ENCODE results near the gene PNO1. TPM values are rescaled to one million over a fixed set of nuclear protein-coding genes. Genes with fewer than 3 reads are reported as not detected.

Gene PNO1
- total RNA-seq, 1 experiment from 2014 or later = 35.0 TPM

DNA sequence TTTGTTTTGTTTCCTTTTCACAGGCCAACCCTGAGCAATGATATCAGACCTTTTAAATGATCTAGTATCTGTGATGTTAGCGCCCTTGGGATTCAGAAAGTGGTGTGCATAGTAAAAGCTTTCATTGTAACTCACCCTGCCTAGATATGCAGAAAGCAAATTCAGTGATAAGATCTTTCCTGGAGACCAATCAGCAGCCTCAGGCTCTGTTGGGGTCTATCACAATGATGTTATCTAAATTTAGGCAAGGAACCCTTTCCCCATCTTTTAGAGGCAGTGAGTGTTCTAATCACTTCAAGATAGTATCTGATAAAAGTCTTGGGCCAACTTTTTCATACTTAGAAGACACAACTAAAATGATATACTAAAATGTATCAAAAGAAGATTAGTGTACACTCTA is 23.6 kb upstream of the PNO1 start:
- Mint-ChIP-seq H3K4me3 (ENCODE audit: unreplicated experiment) (no peak overlapping the region), H3K27me3 (ENCODE audit: insufficient read depth, unreplicated experiment) (no peaks in the 10 kb centered on the region), H3K27ac (ENCODE audit: low read depth, unreplicated experiment) (no peak overlapping the region), H3K9me3 (ENCODE audit: unreplicated experiment) (no peaks in the 10 kb centered on the region), H3K4me1 (ENCODE audit: insufficient read depth, unreplicated experiment) (no peaks in the 10 kb centered on the region), H3K36me3 (ENCODE audit: insufficient read depth, unreplicated experiment) (peaks cover 42% of the 10 kb centered on the region)
- POLR2A ChIA-PET = interaction anchor here (1.0 kb wide), 1 partner anchor 118 kb away, joined by 3 read pairs; the partner anchor contains the start of gene PPP3R1
- CTCF ChIA-PET = interaction anchor here (0.8 to 1.0 kb wide), 2 partner anchors 11 to 858 kb away, joined by 3 to 4 read pairs; no protein-coding TSS in a partner anchor
- TF ChIP-seq, protein P1, sequence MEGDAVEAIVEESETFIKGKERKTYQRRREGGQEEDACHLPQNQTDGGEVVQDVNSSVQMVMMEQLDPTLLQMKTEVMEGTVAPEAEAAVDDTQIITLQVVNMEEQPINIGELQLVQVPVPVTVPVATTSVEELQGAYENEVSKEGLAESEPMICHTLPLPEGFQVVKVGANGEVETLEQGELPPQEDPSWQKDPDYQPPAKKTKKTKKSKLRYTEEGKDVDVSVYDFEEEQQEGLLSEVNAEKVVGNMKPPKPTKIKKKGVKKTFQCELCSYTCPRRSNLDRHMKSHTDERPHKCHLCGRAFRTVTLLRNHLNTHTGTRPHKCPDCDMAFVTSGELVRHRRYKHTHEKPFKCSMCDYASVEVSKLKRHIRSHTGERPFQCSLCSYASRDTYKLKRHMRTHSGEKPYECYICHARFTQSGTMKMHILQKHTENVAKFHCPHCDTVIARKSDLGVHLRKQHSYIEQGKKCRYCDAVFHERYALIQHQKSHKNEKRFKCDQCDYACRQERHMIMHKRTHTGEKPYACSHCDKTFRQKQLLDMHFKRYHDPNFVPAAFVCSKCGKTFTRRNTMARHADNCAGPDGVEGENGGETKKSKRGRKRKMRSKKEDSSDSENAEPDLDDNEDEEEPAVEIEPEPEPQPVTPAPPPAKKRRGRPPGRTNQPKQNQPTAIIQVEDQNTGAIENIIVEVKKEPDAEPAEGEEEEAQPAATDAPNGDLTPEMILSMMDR (IDR thresholded peaks at IDR 0.05; ENCODE audit: unreplicated experiment) = no peak
- no TSS peak for BruUV-seq (replicated peaks)
- DNase-seq (ENCODE audit: unreplicated experiment) = no peak
- intact Hi-C loops (cut with micrococcal nuclease) = no loop called here

DNA sequence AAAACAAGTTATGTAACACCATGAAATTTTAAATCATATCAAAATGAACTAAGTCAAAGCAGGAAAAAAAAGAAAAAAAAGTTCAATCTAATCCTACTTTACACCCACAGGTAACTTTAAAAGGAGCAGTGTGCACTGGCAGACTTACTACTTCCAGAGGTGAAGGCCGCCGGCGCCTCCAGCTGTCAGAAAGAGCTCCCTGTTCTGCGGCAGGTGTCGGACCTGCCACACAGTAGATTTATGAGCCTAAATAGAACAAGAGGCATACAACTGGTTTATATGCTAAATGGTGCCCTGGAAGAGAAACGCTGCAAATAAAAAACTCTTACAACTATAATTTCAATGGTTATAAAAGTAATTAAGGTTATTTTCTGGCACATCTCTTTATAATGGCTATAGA is 23.1 kb upstream of the PNO1 start:
- Mint-ChIP-seq H3K27me3 (ENCODE audit: insufficient read depth, unreplicated experiment) (no peaks in the 10 kb centered on the region), H3K36me3 (ENCODE audit: insufficient read depth, unreplicated experiment) (peaks cover 43% of the 10 kb centered on the region), H3K27ac (ENCODE audit: low read depth, unreplicated experiment) (no peak overlapping the region), H3K9me3 (ENCODE audit: unreplicated experiment) (no peaks in the 10 kb centered on the region), H3K4me3 (ENCODE audit: unreplicated experiment) (no peak overlapping the region), H3K4me1 (ENCODE audit: insufficient read depth, unreplicated experiment) (no peaks in the 10 kb centered on the region)
- intact Hi-C loops (cut with micrococcal nuclease) = no loop called here
- no peak for DNase-seq (ENCODE audit: unreplicated experiment)
- ChIA-PET CTCF (interaction anchor here (1.0 kb wide), 1 partner anchor 12 kb away, joined by 4 read pairs; no protein-coding TSS in a partner anchor), POLR2A (interaction anchor here (0.8 to 1.0 kb wide), 2 partner anchors 118 to 232 kb away, joined by 3 read pairs; partner anchors contain the start of gene PPP3R1)
- no TSS peak for BruUV-seq (replicated peaks)
- TF ChIP-seq, protein P1 (IDR thresholded peaks at IDR 0.05; ENCODE audit: unreplicated experiment) = no peak

DNA sequence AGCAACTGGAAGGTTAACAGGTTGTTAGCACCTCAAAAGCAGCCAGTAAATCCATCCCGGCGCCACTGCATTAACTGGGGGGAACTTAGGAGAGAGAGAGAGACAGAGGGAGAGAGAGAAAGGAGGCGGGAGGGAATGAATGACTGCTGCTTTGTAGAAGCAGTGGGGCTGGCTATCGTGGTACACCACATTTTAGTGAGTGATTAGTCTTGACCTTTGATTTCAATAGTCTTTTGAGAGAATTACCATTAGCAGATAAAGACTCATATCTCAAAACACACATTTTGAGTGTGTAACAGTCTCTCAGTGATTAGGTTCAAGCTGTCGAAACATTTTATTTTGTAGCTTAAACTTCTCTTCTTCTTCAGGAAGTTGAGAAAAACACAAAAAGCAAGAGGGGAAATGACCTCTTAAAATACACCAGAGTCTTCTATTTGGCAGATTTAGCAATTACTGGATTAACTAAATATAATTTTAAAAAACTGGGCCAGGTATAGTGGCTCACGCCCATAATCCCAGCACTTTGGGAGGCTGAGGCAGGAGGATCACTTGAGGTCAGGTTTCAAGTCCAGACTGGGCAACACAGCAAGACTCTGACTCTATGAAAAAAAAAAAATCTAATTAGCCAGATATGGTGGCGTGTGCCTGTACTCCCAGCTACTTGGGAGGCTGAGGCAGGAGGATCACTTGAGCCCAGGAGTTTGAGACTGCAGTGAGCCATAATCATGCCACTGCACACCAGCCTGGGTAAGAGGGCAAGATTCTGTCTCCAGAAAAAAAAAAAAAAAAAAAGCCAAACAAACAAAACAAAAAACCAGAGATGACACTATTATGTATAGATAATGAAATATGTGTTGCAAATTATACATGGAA is 22.0 kb upstream of the PNO1 start:
- no peaks in the 10 kb centered on the region for H3K9me3 Mint-ChIP-seq (ENCODE audit: unreplicated experiment)
- H3K4me3 Mint-ChIP-seq (ENCODE audit: unreplicated experiment) = no peak overlapping the region
- TF ChIP-seq, protein P1 (IDR thresholded peaks at IDR 0.05; ENCODE audit: unreplicated experiment) = no peak
- no peaks in the 10 kb centered on the region for H3K27me3 Mint-ChIP-seq (ENCODE audit: insufficient read depth, unreplicated experiment)
- H3K27ac Mint-ChIP-seq (ENCODE audit: low read depth, unreplicated experiment) = no peak overlapping the region
- no peaks in the 10 kb centered on the region for H3K4me1 Mint-ChIP-seq (ENCODE audit: insufficient read depth, unreplicated experiment)
- BruUV-seq (replicated peaks) = no TSS peak
- POLR2A ChIA-PET = interaction anchor here (0.7 to 0.8 kb wide), 2 partner anchors 8 to 231 kb away, joined by 3 read pairs; no protein-coding TSS in a partner anchor
- DNase-seq (ENCODE audit: unreplicated experiment) = no peak
- H3K36me3 Mint-ChIP-seq (ENCODE audit: insufficient read depth, unreplicated experiment) = peaks cover 46% of the 10 kb centered on the region
- CTCF ChIA-PET = interaction anchor here (0.7 to 1.3 kb wide), 2 partner anchors 13 to 962 kb away, joined by 3 to 4 read pairs; no protein-coding TSS in a partner anchor
- intact Hi-C loops (cut with micrococcal nuclease) = no loop called here

DNA sequence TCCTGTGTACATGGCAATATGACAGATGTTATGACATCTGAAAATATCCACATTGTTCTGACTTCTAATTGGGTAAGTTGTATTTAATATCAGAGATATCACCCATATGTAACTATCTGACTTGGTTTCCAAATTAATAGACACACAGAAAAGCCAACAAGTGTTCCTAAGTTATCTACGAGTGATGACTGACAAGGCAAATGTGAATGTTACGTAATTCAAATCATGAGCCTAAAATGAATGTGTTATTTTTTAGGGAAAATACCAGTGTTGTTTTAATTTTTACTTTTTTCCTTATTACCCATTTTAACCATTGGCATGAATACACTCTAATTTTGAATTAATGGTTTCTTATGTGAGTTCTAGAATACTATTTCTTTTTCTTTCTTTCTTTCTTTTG is 15.8 kb upstream of the PNO1 start:
- H3K4me1 Mint-ChIP-seq (ENCODE audit: insufficient read depth, unreplicated experiment) = no peaks in the 10 kb centered on the region
- peaks cover 14% of the 10 kb centered on the region for H3K36me3 Mint-ChIP-seq (ENCODE audit: insufficient read depth, unreplicated experiment)
- POLR2A ChIA-PET = interaction anchor here (2.0 kb wide), 1 partner anchor 16 kb away, joined by 5 read pairs; the partner anchor contains the start of gene PNO1

More for the DNA sequence above, 15.8 kb upstream of the PNO1 start:
- H3K27ac Mint-ChIP-seq (ENCODE audit: low read depth, unreplicated experiment) = no peak overlapping the region
- H3K9me3 Mint-ChIP-seq (ENCODE audit: unreplicated experiment) = no peaks in the 10 kb centered on the region
- no TSS peak for BruUV-seq (replicated peaks)
- H3K4me3 Mint-ChIP-seq (ENCODE audit: unreplicated experiment) = no peak overlapping the region
- CTCF ChIA-PET = no interaction called here
- TF ChIP-seq, protein P1 (IDR thresholded peaks at IDR 0.05; ENCODE audit: unreplicated experiment) = no peak
- intact Hi-C loops (cut with micrococcal nuclease) = no loop called here
- H3K27me3 Mint-ChIP-seq (ENCODE audit: insufficient read depth, unreplicated experiment) = no peaks in the 10 kb centered on the region
- DNase-seq (ENCODE audit: unreplicated experiment) = no peak

Data from MCF 10A (cell line).